DMS53 (cell line): ENCODE data around the gene PCBD2.
"Not testable (repeated sequence)": the region's sequence is repeated elsewhere in the genome, so short reads cannot be mapped to it uniquely, and the experiment has no call there.

Experiments used
- DNase-seq: peaks from one replicate; lab custom pipeline; 2025; lab: John Stamatoyannopoulos, UW

Gene PCBD2

GRCh38 chr5:134906811-134907210, 1.9 kb downstream of the PCBD2 start:
- no peak for DNase-seq

DNA sequence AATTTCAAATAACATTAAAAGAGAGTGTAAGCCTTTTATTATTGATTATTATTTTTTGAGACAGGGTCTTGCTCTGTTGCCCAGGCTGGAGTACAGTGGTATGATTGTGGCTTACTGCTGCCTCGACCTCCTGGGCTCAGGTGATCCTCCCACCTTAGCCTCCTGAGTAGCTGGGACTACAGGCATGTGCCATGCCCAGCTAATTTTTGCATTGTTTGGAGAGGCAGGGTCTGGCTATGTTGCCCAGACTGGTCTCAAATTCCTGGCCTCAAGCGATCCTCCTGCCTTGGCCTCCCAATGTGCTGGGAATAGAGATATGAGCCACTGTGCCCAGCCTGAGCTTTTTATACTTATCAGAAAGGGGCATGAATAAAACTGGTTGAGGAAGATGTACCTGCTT, 5.8 kb downstream of the PCBD2 start:
- not testable (repeated sequence) for DNase-seq

DNA sequence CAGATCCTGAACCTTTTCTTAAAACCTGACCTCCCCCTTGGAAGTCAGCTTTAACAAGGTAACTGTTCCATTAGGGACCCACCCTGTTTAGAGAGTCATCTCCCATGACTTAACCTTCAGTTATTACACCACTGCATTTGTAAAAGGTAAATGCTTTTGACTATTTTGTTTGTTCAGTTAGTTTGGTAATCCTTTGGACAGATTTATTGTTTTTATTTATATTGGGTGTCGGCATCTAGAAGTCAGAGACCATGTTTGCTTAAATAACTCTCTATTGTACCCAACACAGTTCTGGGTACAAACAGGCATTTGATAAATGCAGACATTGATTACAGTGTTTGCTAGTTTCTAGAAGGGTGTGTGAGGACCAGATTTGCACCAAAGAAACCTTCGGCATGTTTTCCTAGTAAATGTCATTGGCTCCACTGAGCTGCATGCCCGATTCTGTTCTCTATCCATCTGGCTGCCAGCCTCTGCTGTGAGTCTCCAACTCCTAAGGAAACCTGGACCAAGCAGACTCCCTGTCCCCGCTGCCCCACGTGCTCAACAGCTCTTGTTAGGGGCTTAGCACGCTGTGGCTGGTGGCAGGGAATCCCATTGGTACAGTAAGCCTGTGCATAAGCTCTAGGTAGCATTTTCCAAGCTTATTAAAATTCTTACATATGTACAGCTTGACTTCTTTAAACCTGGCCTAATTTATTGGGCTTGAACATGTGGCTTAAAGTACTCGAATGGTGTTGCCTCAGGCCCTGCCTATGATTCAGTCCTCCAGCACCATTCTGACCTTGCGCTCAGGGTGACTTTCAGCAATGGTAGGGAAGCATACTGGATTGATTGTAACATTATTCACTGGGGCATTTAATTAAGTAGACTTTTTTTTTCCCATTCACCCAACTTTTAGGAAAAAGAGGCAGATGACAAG, 6.6 kb downstream of the PCBD2 start:
- DNase-seq: no peak

GRCh38 chr5:134913254-134913653, 8.3 kb downstream of the PCBD2 start:
- DNase-seq: no peak

GRCh38 chr5:134913795-134914194, 8.9 kb downstream of the PCBD2 start:
- no peak for DNase-seq

- peak; percentile 29 for DNase-seq
Observed at GRCh38 chr5:134917070-134917815, 12.3 kb downstream of the PCBD2 start.

- DNase-seq: no peak
Observed at GRCh38 chr5:134918861-134919260, 13.9 kb downstream of the PCBD2 start.

DNA sequence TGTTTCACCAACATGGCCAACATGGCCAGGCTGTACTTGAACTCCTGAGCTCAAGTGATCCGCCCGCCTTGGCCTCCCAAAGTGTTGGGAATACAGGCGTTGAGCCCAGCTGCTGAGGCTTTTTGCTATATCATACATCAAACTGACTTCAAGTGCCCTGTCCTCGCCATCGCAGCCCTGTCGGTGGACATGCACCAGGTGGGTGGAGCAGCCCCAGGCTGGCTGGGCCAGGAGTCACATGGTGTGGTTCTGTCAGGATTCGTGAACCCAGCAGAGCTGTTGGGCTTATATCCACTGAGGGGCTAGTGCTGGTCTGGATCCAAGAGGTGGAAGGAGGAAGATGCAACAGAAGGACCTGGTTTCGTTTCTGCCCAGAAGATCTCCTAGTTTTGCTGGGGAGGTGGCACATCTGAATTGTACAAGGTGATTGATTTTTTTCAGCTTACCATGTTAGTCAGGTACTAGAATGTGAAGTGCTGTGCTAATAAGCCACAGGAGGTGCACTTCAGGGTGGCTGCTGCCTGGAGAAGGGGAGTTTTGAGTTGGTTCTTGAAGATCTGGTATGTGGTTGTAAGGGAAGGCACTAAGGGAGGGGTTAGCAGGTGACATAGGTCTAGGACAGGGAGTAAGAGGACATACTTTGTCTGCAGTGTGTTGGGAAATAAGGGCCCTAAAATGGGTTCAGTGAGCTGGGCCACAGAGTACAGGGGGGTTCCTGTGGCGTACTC, 16.1 kb downstream of the PCBD2 start:
- peak; percentile 6 for DNase-seq

DNA sequence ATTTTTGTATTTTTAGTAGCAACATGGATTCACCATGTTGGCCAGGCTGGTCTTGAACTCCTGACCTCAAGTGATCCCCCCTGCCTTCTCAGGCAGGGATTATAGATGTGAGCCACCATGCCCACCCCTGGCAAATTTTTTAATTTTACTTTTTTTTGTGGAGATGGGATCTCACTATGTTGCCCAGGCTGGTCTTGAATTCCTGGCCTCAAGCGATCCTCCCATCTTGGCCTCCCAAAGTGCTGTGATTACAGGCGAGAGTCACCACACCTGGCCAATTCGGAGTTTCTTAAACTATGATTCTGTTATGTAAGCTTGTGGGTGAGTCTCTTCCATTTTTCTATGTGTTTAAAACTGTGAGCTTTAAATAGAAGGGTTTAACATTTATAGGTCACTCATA, 27.6 kb downstream of the PCBD2 start:
- no peak for DNase-seq

DNA sequence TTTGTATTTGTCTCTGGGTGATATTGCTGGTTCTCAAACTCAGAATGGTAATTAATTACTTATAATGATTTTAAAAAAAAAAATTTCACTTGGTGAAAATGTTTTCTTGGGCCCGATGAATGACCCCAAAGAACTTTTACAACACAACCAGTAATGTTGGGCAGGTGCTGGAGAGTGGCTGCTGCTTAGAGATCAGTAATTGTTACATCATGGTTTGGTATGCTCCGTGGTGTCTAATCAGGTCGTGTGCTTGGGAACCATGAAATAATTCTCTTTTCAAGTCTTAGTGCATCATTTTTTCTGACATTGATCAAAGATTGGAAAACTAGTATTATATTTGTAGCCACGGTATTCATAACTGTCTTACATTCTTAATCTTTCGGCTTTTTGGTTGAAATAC, 29.3 kb downstream of the PCBD2 start:
- DNase-seq: no peak

DNA sequence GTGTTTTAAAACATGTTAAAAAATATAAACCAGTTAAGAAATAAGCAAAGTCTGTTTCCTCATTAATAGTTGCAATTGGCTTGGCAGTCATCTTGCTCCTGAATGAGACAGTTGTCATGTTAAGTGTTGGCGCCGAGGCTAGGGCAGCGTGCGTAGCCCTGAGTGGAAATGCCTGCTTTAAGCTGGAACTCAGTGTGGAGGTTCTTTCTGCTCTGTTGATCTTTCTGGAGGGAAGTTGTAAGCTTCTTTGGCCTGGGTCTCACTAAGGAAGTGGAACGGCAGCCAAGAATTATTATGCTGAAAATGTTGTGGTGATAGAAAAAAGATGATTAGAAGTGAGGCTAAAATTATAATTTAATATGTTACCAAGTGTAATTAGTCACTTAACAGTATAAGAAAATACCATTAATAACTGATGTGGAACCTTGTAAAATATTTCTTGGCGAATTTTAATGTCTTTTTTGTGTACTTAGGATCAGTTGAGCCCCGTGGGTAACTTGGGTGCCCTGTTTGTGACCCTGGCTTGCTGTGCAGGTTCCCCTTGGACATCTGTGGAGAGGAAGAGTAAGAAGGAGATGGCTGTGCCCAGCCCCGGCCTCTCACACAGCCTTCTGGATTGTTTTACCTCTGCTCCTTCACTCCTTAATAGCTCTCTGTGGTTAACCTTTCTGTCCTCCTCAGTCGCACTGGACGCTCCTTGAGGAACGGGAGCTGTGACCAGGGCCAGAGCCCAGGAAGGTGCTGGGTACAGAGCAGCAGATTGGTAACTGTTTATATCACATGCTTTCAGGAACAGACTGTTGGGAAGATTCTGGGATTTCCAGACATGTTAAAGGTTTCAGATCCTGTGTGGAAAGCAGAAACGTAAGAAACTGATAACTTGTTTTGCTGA, 31.0 kb downstream of the PCBD2 start:
- no peak for DNase-seq

DNA sequence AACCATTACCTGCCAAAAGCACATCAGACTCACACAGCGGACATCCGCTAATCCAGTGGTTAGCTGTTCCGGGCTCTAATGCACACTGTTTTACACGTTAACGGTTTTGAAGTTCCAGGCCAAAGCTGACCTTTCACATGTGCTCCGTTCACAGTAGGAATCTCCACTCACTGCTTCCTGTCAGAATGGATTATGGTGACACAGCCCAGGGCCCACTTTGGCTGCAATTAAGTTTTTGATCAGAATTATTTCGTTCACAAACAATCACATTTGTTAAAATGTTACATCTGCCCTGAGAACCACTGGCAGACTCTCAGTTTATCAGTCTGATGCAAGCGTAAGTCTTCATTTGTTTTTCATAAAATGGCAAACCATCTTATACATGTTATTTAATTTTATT, 32.6 kb downstream of the PCBD2 start:
- no peak for DNase-seq

GRCh38 chr5:134938030-134938429, 33.1 kb downstream of the PCBD2 start:
- DNase-seq: no peak

- no peak for DNase-seq
Observed at GRCh38 chr5:134939500-134939899, 34.6 kb downstream of the PCBD2 start.

- DNase-seq: no peak
Observed at GRCh38 chr5:134943547-134943946, 38.6 kb downstream of the PCBD2 start.

DNA sequence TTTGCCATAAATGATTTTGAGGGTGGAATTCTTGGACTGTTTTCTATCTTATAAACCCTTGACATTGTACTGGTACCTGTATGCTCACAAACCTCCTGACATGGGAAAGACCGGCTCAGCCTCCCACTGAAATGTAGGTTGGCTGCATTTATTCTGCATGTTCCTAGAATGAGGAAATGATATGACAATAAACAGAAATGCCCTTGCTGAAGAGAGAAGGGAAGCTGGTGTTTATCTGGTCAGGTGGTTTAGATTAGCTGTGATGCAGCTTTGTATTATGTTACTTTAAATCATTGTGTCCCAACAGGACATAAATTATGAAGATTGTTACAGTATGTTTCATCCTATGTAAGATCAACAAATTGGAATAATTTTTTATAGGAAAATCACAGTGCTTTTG, 39.7 kb downstream of the PCBD2 start:
- DNase-seq: peak; percentile 16

DNA sequence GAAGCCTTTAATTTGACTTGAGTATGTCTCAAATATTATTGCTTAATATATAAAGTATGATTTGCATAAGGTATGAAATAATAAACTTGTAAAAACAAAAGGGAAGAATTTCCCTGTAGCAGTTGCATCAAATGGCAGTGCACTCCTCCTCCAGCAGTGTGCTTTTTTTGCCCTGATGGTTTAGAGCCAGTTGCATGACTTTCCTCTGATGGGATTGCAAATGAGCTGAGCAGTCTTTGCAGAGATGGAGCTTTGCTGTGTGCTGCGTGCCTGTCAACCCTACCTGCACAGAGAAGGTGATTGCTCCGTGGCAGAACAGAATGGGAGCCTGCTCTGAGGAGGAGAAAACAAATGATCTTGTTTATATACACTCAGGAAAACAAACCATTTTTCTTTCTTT, 40.1 kb downstream of the PCBD2 start:
- DNase-seq: no peak

GRCh38 chr5:134948911-134949310, 44.0 kb downstream of the PCBD2 start:
- DNase-seq: no peak

- DNase-seq: no peak
Observed at GRCh38 chr5:134949316-134949715, 44.4 kb downstream of the PCBD2 start.

GRCh38 chr5:134957920-134958608, 53.1 kb downstream of the PCBD2 start:
- peak; percentile 44 for DNase-seq

GRCh38 chr5:134958755-134959154, 53.8 kb downstream of the PCBD2 start:
- DNase-seq: peak; percentile 21
